ENCODE measurements around the gene TUBB3.

- TF ChIP-seq ZFP30 (CRISPR knock-in tag; IDR thresholded peaks at IDR 0.05) (no peak), ESRRG (CRISPR knock-in tag; IDR thresholded peaks at IDR 0.05) (no peak), CSDC2 (CRISPR knock-in tag; IDR thresholded peaks at IDR 0.05) (no peak), TOX (CRISPR knock-in tag; IDR thresholded peaks at IDR 0.05; ENCODE audit: borderline replicate concordance) (no peak), OSR1 (CRISPR knock-in tag; IDR thresholded peaks at IDR 0.05) (no peak), PATZ1 (CRISPR knock-in tag; IDR thresholded peaks at IDR 0.05; ENCODE audit: borderline replicate concordance) (no peak), ZFP3 (CRISPR knock-in tag; IDR thresholded peaks at IDR 0.05) (no peak)
Measured at GRCh38 chr16:89918453-89919347, 4.4 kb upstream of the TUBB3 start, which contains the start of gene MC1R.
